RWPE2 (cell line): ENCODE measurements around the gene TUBB1.

Experiments used
- ATAC-seq: fragments of 200-7000 bp; cut with Tn5 transposase; 3 replicates; pipeline ENCODE4 v1.9.1; 2021; ENCODE audit warnings: low read depth
- DNase-seq: peaks from one replicate; pipeline ENCODE4 v3.0.0-alpha.2; 2020; ENCODE audit warnings: low spot score
- H3K27ac ChIP-seq: fragments of 450-650 bp; 2 replicates; pipeline ENCODE4 v1.5.1; 2017; ENCODE audit warnings: mild to moderate bottlenecking; ENCODE audit not compliant: poor library complexity, severe bottlenecking
- H3K27me3 ChIP-seq: fragments of 250-450 bp; sonication (Bioruptor Pico); 2 replicates; pipeline ENCODE4 v1.5.1; 2021; ENCODE audit warnings: mild to moderate bottlenecking, moderate library complexity; ENCODE audit not compliant: insufficient read depth, poor library complexity, severe bottlenecking
- H3K36me3 ChIP-seq: fragments of 250-450 bp; sonication (Bioruptor Pico); 2 replicates; pipeline ENCODE4 v1.5.1; 2020; ENCODE audit warnings: low read depth, mild to moderate bottlenecking, moderate library complexity
- H3K4me1 ChIP-seq: fragments of 250-450 bp; sonication (Bioruptor Pico); 2 replicates; pipeline ENCODE4 v1.5.1; 2021; ENCODE audit warnings: mild to moderate bottlenecking, moderate library complexity; ENCODE audit not compliant: insufficient read depth, poor library complexity, severe bottlenecking
- H3K4me3 ChIP-seq: fragments of 250-450 bp; sonication (Bioruptor Pico); 2 replicates; pipeline ENCODE4 v1.5.1; 2021; ENCODE audit warnings: mild to moderate bottlenecking, moderate library complexity; ENCODE audit not compliant: severe bottlenecking
- H3K9me3 ChIP-seq: fragments of 250-450 bp; sonication (Bioruptor Pico); 2 replicates; pipeline ENCODE4 v1.5.1; 2021; ENCODE audit warnings: mild to moderate bottlenecking, moderate library complexity; ENCODE audit not compliant: severe bottlenecking
- CTCF ChIP-seq: fragments of 450-650 bp; IDR thresholded peaks from one replicate; pipeline ENCODE4 v1.5.1; 2017; ENCODE audit warnings: mild to moderate bottlenecking, moderate library complexity; ENCODE audit not compliant: poor library complexity, severe bottlenecking

The TUBB1 gene

GRCh38 chr20:59026904-59027740 is 7.9 kb downstream of the TUBB1 start:
- Histone ChIP-seq H3K4me1 (peaks cover 33% of the 10 kb centered on the region), H3K9me3 (no peaks in the 10 kb centered on the region), H3K27ac (no peak overlapping the region), H3K27me3 (no peaks in the 10 kb centered on the region), H3K4me3 (no peak overlapping the region), H3K36me3 (peaks cover 81% of the 10 kb centered on the region)
- ATAC-seq (no peak), DNase-seq (peak; percentile 74)
- TF ChIP-seq CTCF: no peak

- peaks cover 81% of the 10 kb centered on the region for H3K36me3 ChIP-seq
- no peak overlapping the region for H3K4me3 ChIP-seq
- no peak for DNase-seq
These were observed 8.6 kb downstream of the TUBB1 start for GRCh38 chr20:59027741-59028320.

GRCh38 chr20:59028812-59029211 is 9.6 kb downstream of the TUBB1 start:
- Histone ChIP-seq H3K27ac (peak overlapping the region; percentile 1), H3K27me3 (no peaks in the 10 kb centered on the region), H3K4me1 (peaks cover 44% of the 10 kb centered on the region), H3K36me3 (peaks cover 86% of the 10 kb centered on the region), H3K4me3 (peak overlapping the region; percentile 3), H3K9me3 (no peaks in the 10 kb centered on the region)
- ATAC-seq (no peak), DNase-seq (peak; percentile 15)
- TF ChIP-seq CTCF: no peak

More at GRCh38 chr20:59027741-59028320, 8.6 kb downstream of the TUBB1 start:
- TF ChIP-seq CTCF: no peak
- Histone ChIP-seq H3K27me3 (no peaks in the 10 kb centered on the region), H3K27ac (peak overlapping the region; percentile 1), H3K9me3 (no peaks in the 10 kb centered on the region), H3K4me1 (peaks cover 34% of the 10 kb centered on the region)
- no peak for ATAC-seq

GRCh38 chr20:59030911-59031563 is 11.8 kb downstream of the TUBB1 start:
- Histone ChIP-seq H3K9me3 (no peaks in the 10 kb centered on the region), H3K4me1 (peaks cover 44% of the 10 kb centered on the region), H3K27me3 (no peaks in the 10 kb centered on the region), H3K4me3 (peak overlapping the region; percentile 68), H3K36me3 (peaks cover 82% of the 10 kb centered on the region), H3K27ac (peak overlapping the region; percentile 59)
- ATAC-seq (no peak), DNase-seq (no peak)
- no peak for TF ChIP-seq CTCF
